Activated naive CD8-positive, alpha-beta T cell treated with anti-CD3 and anti-CD28 coated beads, Interleukin-2, amount 50 U/mL, for 24 hours (primary cell): ENCODE results near the gene SMTNL1.

Experiments used
- ATAC-seq: fragments of 150-1000 bp; cut with Tn5 transposase; one replicate; pipeline ENCODE4 v1.10.0; 2021
- DNase-seq: peaks from one replicate; pipeline ENCODE4 v3.0.0; 2021
- H3K27ac Mint-ChIP-seq: one replicate; pipeline ENCODE4 v1.8.0; 2021; ENCODE audit warnings: mild to moderate bottlenecking, mixed read lengths
- H3K27me3 Mint-ChIP-seq: one replicate; pipeline ENCODE4 v1.8.0; 2021; ENCODE audit warnings: mixed read lengths
- H3K36me3 Mint-ChIP-seq: one replicate; pipeline ENCODE4 v1.8.0; 2021; ENCODE audit warnings: low read depth, mixed read lengths
- H3K4me1 Mint-ChIP-seq: one replicate; pipeline ENCODE4 v1.8.0; 2021; ENCODE audit warnings: mixed read lengths
- H3K4me3 Mint-ChIP-seq: one replicate; pipeline ENCODE4 v1.8.0; 2021; ENCODE audit warnings: mild to moderate bottlenecking, moderate library complexity, mixed read lengths
- H3K9me3 Mint-ChIP-seq: one replicate; pipeline ENCODE4 v1.8.0; 2021; ENCODE audit warnings: mixed read lengths

The SMTNL1 gene

GRCh38 chr11:57584341-57584740 lies 46.9 kb downstream of the SMTNL1 start:
- no peak overlapping the region for H3K27ac Mint-ChIP-seq
- DNase-seq (no peak), ATAC-seq (no peak)
- no peak overlapping the region for H3K4me3 Mint-ChIP-seq
- no peaks in the 10 kb centered on the region for H3K27me3 Mint-ChIP-seq
- H3K36me3 Mint-ChIP-seq = no peaks in the 10 kb centered on the region
- H3K4me1 Mint-ChIP-seq = peaks cover 5% of the 10 kb centered on the region
- no peaks in the 10 kb centered on the region for H3K9me3 Mint-ChIP-seq

GRCh38 chr11:57585301-57585700 lies 47.9 kb downstream of the SMTNL1 start:
- H3K36me3 Mint-ChIP-seq = no peaks in the 10 kb centered on the region
- H3K4me1 Mint-ChIP-seq = peaks cover 5% of the 10 kb centered on the region
- H3K27me3 Mint-ChIP-seq = no peaks in the 10 kb centered on the region
- no peak overlapping the region for H3K4me3 Mint-ChIP-seq
- DNase-seq (no peak), ATAC-seq (no peak)
- H3K9me3 Mint-ChIP-seq = no peaks in the 10 kb centered on the region
- H3K27ac Mint-ChIP-seq = no peak overlapping the region

DNA sequence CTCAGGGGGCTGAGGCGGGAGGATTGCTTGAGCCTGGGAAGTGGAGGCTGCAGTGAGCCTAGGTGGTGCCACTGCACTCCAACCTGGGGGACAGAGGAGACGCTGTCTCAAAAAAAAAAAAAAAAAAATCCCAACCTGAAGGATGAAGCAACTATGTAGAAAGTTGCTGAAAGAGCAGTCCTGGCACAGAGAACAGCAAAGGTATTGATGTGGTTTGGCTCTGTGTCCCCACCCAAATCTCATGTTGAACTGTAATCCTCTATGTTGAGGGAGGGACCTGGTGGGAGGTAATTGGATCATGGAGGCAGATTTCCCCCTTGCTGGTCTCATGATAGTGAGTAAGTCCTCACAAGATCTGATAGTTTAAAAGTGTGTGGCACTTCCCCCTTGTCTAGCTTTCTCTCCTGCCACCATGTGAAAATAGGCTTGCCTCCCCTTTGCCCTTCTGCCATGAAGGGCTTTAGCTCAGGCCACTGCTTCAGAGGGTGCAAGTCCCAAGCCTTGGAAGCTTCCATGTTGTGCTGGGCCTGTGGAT lies 49.4 kb downstream of the SMTNL1 start:
- H3K27ac Mint-ChIP-seq = no peak overlapping the region
- DNase-seq (no peak), ATAC-seq (no peak)
- H3K4me3 Mint-ChIP-seq = no peak overlapping the region
- peaks cover 5% of the 10 kb centered on the region for H3K4me1 Mint-ChIP-seq
- H3K36me3 Mint-ChIP-seq = no peaks in the 10 kb centered on the region
- no peaks in the 10 kb centered on the region for H3K9me3 Mint-ChIP-seq
- no peaks in the 10 kb centered on the region for H3K27me3 Mint-ChIP-seq

DNA sequence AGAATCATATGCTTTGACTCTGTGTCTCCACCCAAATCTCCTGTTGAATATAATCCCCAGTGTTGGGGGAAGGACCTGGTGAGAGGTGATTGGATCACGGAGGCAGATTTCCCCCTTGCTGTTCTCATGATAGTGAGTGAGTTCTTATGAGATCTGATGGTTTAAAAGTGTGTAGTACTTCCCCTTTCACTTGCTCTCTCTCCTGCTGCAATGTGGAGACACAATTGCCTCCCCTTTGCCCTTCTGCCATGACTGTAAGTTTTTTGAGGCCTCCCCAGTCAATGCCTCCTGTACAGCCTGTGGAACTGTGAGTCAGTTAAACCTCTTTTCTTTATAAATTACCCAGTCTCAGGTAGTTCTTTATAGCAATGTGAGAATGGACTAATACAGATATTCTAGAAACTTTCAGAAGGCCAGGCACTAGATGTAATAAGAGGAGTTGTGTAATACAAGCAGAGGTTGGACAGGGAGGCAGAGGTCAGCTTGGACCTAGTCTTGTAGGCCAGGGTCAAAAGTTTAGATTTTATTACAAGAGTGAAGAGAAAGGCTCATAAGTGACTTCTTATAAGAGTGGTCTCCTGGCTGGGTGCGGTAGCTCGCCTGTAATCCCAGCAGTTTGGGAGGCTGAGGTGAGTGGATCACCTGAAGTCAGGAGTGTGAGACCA lies 50.8 kb downstream of the SMTNL1 start:
- ATAC-seq (no peak), DNase-seq (no peak)
- Mint-ChIP-seq H3K9me3 (no peaks in the 10 kb centered on the region), H3K27ac (no peak overlapping the region), H3K36me3 (no peaks in the 10 kb centered on the region), H3K27me3 (peaks cover 3% of the 10 kb centered on the region), H3K4me3 (no peak overlapping the region), H3K4me1 (peaks cover 5% of the 10 kb centered on the region)

DNA sequence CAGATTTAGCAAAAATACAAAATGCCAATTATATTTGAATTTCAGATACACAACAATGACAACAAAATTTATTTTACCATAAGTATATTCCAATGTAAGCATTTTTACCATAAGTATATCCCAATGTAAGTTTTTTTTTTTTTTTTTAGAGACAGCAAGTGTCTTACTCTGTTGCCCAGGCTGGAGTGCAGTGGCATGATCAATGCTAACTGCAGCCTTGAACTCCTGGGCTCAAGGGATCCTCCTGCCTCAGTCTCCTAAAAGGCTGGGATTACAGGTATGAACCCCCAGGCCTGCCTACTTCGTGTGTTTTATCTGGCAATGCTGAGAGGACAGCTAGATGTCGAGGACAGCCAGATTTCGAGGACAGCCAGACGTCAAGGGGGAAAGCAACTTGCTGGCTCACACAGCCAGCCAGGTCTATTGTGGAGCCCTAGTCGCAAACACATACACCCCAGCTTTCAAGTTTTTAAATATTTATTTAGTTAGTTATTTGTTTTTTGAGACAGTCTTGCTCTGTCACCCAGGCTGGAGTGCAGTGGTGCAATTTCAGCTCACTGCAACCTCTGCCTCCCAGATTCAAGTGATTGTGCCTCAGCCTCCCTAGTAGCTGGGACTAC lies 59.0 kb downstream of the SMTNL1 start:
- Mint-ChIP-seq H3K4me1 (peaks cover 3% of the 10 kb centered on the region), H3K27ac (no peak overlapping the region), H3K27me3 (peaks cover 36% of the 10 kb centered on the region), H3K9me3 (no peaks in the 10 kb centered on the region), H3K4me3 (no peak overlapping the region), H3K36me3 (no peaks in the 10 kb centered on the region)
- no peak for ATAC-seq
- no peak for DNase-seq

DNA sequence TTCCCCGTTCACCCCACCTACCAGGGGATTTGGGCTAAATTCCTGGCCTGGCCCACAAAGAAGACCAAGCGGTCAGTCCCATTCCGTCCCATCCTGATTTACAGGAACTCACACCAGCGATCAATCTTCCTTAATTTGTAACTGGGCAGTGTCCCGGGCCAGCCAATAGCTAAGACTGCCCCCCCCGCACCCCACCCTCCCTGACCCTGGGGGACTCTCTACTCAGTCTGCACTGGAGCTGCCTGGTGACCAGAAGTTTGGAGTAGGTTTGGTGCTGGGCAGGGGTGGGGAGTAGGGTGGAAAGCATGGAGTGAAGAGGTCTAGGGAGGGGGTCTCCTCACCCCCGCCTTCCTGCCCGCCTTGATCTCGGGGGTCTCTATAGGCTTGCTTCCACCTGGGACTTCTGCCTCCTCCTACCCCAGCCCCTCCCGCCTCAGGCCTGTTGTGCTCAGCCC lies 60.1 kb downstream of the SMTNL1 start, which contains the start of gene SERPING1:
Gene SERPING1 (plus strand): TSS at position 225 of the 455 bp plus-strand sequence. CDS start 586 bp downstream, outside the sequence.
- H3K9me3 Mint-ChIP-seq = no peaks in the 10 kb centered on the region
- ATAC-seq (no peak), DNase-seq (no peak)
- no peak within 1 kb of the TSS for H3K4me3 Mint-ChIP-seq
- peaks cover 36% of the 10 kb centered on the region for H3K27me3 Mint-ChIP-seq
- H3K36me3 Mint-ChIP-seq = no peaks in the 10 kb centered on the region
- H3K4me1 Mint-ChIP-seq = peaks cover 3% of the 10 kb centered on the region
- H3K27ac Mint-ChIP-seq = no peak within 1 kb of the TSS

DNA sequence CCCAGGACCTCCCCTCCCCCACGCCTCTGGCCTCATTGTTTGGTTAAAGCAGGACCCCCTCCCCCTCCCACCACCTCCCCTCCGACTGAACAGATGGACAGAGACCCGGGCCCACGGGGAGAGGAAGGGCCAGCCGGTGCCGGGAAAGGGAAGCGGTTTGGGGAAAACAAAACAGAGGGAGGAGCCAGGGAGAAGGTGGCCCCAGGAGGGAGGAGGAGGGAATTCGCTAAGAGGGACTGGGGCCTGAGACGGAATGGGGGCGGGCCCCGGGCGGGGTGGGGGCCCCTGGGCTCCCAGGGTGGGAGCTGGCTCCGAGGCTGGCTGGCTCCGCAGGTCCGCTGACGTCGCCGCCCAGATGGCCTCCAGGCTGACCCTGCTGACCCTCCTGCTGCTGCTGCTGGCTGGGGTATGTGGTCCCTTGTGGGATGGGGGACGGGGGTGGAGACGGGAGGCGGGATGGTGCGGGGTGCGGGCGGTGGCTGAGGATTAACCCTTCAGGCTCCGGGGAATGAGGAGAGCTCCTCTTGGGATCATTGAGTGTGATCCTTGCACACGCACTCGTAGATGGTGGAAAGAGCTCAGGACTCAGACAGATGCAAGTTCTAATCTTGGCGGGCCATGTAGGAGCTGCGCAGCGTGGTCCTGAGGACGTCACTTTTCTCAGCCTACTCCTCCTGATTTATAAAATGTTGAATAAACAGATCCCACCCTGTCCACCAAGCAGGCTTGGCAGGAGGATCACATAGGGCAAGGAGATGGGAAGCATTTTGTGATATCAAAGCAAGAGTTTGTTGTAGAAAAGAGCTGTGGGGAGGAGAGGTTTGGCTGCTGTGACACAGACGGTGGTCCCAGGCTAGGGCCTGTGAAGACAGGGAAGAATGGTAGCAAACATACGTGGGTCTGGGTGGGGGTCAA lies 60.8 kb downstream of the SMTNL1 start:
- DNase-seq = no peak
- no peak overlapping the region for H3K4me3 Mint-ChIP-seq

GRCh38 chr11:57598831-57599155 lies 61.4 kb downstream of the SMTNL1 start:
- Mint-ChIP-seq H3K27me3 (peaks cover 33% of the 10 kb centered on the region), H3K4me1 (peaks cover 3% of the 10 kb centered on the region), H3K36me3 (no peaks in the 10 kb centered on the region), H3K4me3 (no peak overlapping the region), H3K9me3 (no peaks in the 10 kb centered on the region), H3K27ac (no peak overlapping the region)
- DNase-seq (no peak), ATAC-seq (no peak)

More for the DNA sequence above, 60.8 kb downstream of the SMTNL1 start:
- peaks cover 33% of the 10 kb centered on the region for H3K27me3 Mint-ChIP-seq
- no peak for ATAC-seq
- no peaks in the 10 kb centered on the region for H3K9me3 Mint-ChIP-seq
- H3K36me3 Mint-ChIP-seq = no peaks in the 10 kb centered on the region
- H3K4me1 Mint-ChIP-seq = peaks cover 3% of the 10 kb centered on the region
- no peak overlapping the region for H3K27ac Mint-ChIP-seq

DNA sequence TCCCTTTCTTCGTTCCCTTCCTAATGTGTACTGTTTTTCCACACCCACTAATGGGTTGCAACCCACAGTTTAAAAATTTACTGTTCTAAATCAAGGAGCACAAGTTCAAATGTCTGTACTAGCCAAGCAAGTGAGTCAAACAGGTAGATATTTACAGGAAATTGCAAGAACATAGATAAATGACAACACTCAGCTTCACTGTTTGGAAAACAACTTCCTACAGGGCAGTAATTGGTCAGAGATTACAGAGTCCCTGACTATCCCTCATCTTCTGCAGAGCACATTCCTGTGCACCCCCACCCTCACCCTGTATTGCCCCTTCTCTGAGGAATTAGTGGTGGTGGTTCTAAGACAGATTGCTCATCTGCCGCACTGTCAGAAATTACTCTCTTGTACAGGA lies 62.0 kb downstream of the SMTNL1 start:
- H3K4me1 Mint-ChIP-seq = peaks cover 5% of the 10 kb centered on the region
- H3K27me3 Mint-ChIP-seq = peaks cover 30% of the 10 kb centered on the region
- ATAC-seq (no peak), DNase-seq (no peak)
- H3K36me3 Mint-ChIP-seq = no peaks in the 10 kb centered on the region
- H3K27ac Mint-ChIP-seq = no peak overlapping the region
- H3K9me3 Mint-ChIP-seq = no peaks in the 10 kb centered on the region
- H3K4me3 Mint-ChIP-seq = no peak overlapping the region
